HG03066 (cell line): ENCODE results near the gene DAGLA.

ENCODE experiments used
- ATAC-seq: cut with Tn5 transposase; IDR thresholded peaks from one replicate; pipeline ENCODE4 v1.9.1; 2021; ENCODE audit warnings: low read depth; ENCODE audit not compliant: unreplicated experiment

DAGLA gene

GRCh38 chr11:61688365-61689163, 8.4 kb downstream of the DAGLA start:
- ATAC-seq: no peak

DNA sequence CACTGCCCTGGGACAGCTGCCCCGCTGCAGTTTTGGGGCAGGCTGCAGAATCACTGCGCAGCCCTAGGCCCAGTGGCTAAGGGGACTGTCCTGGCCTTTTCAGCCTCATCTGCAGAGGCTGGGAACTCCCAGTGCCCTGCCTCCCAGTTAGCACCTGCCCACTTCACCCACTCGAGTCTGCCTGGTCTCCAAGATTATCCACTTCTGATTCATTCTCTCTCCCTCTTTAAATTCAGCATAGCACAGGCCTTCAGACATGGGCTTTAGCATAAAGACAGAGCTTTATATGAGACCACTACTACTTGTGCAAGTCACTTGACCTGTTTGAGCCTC, 8.9 kb downstream of the DAGLA start:
- no peak for ATAC-seq

DNA sequence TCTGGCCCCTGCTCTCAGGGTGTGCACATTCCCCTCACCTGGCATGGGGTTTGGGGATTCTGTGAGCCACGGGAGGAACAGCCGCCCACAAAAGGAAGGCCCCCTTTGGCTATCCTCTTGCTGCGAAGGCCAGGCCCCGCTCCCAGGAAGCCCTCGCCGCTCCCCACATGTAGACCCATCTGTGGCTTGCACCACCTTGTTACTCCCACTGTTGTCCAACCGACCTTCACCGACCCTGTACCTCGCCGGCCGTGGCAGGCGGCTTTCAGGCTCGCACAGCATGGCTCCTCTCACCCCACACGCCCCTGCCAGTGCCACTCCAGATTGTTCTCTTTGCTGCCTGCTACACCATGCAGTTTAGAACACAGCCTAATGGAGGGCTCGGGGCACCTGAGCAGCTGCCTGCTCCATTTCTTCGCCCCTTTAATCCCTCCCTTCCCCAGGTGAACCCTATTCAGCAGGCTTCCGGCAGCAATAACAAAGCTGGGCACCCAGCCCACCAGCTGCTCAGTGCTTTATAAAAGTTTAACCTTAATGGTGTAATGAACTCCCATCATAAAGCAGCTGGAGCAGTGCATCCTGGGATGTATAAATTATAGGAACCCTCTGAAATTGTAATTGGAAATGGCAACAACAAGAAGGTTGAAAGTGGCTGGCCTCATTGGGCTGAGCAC, 10.7 kb downstream of the DAGLA start:
- no peak for ATAC-seq

GRCh38 chr11:61691380-61692156, 11.4 kb downstream of the DAGLA start:
- ATAC-seq: no peak

GRCh38 chr11:61693922-61694601, 13.9 kb downstream of the DAGLA start:
- ATAC-seq: no peak

DNA sequence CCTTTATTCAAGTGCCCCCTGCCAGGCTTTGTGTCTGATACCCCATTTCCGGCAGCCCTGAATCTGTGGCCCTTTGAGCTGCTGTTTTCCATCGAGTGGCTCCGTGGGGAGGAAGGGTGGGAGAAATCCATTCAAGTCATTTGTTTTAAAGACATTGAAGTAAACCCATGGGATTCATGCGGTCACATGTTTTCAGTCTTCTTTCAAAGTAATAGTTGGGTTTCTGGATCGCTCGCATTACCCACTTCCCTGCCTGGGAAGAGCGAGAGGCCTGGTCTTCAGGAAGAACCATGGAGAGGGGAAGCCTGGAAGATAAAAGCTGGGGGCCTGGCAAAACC, 14.4 kb downstream of the DAGLA start:
- ATAC-seq: no peak

DNA sequence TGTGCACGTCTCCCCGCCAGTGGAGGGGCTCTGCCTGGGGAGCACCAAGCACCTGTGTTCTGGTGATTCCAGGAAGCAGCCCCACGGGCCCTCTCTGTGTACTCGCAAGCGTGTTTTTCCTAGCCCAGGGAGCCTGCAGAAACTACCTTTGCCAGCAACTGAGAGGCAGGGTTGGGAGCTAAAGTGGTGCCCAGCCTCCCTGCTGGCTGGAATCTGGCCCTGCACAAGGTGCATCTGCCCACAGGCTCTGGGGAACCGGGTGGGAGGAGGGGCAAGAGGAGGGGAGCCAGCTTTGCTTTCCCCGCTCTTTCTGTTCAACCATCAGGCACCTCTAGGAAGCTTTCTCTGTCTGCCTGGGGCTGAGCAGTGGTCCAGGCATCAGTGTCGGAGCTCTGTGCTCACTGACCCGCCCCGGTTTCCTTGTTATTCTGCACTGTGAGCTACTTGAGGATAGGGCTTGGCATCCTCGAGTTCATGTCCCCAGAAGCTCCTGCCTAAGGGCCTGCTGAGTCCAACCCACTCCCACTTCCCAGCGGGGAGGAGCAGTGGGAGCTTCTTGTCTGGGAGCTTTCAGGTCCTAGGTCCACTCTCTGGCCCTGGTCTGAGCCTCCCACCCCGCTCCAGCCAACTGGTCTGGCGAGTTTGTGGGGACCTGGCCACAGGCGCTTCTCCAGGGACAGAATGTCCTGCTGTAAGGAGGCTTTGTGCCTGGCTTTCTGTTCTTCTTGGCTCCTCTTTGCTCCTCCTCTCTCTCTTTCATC, 14.9 kb downstream of the DAGLA start:
- ATAC-seq: no peak

DNA sequence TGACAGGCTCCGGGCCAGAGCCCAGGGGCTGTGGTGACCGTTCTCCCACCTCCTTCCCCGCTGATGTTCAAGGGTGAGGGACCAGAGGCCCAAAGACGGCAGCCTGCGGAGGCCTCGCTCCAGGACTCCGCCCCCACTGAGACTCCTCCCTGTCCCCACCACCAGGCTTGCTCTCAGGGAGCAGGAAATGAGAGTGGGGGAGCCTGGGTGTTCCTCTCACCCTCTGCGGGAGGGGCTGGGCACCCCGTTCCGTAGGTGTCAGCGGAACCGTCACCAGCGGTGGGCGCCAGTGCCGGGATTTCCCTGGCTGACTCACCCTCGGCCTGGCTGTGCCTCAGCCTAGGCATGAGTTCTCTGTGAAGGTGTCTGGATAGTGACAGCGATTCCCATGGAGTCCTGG, 15.7 kb downstream of the DAGLA start:
- no peak for ATAC-seq

GRCh38 chr11:61696602-61697001, 16.4 kb downstream of the DAGLA start:
- ATAC-seq: no peak

GRCh38 chr11:61697078-61697502, 16.9 kb downstream of the DAGLA start:
- no peak for ATAC-seq

GRCh38 chr11:61697764-61698163, 17.6 kb downstream of the DAGLA start:
- ATAC-seq: no peak

GRCh38 chr11:61698173-61698948, 18.2 kb downstream of the DAGLA start:
- no peak for ATAC-seq

GRCh38 chr11:61699737-61700160, 19.6 kb downstream of the DAGLA start:
- ATAC-seq: no peak

DNA sequence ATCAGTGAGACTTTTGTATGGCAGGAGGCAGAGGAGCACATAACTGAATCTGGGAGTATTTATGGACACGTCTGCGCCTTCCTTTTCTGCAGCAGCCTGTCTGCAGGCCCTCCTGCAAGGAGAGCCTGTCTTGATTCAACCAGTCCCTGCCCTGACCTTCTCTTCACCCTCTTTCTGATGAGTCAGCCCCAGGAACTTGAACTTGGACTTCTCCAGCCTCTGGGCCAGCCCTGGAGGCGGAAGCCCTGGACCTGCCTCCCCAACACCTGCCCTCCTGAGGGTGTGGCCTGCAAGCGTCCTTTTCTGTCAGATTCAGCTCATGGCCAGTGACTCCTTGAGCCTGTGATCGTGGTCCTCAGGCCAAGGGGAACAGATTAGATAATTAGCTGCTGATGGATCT, 20.0 kb downstream of the DAGLA start:
- no peak for ATAC-seq

DNA sequence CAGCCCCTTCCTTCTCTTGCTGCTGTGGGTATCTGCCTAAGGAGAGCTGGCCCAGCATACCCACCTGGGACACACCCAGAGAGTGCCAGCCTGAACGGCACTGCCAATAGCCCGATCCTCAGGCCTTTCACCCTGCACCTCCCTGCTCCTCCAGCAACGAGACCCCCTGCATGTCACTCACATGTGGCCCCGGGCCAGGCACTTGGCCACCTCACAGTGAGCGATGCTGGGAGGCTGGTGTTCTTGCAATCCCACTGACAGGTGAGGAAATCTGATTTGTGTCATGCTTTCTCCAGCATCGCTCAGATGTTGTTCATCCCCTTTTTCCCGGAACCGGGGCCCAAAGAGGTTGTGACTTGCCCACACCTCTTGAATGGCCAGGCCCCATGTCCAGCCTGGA, 20.5 kb downstream of the DAGLA start:
- no peak for ATAC-seq

DNA sequence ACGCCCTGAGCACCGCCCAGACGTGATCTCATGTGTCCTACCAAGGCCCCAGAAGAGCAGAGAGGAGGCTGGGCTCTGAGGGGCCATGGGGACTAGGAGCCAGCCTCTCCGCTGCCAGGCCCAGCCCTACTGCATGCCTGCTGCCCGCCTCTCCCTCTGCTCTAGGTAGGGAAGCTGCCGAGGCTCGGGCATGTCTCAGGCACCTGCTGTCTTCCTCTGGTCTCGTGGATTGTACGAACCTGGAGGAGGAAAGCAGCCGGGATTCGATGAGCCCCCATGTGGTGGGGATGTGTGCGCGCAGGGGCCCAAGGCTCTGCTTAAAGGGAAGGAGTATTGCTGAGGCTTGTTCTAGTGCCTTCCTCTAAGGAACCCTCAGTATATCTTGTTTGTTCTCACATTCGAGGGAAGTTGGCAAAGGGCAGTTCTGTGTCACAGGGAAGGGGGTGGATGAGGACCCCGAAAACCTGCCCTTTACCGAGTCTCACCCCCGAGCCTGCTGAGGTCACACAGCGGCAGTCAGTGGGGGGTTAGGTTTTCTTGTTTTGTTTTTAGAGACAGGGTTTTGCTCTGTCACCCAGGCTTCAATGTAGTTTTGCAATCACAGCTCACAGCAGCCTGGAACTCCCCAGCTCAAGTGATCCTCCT, 21.2 kb downstream of the DAGLA start:
- ATAC-seq: no peak

GRCh38 chr11:61702701-61703312, 22.6 kb downstream of the DAGLA start:
- ATAC-seq: no peak

GRCh38 chr11:61704838-61705237, 24.6 kb downstream of the DAGLA start:
- ATAC-seq: no peak
